Right lobe of liver (tissue), 4 donors: Measurements from ENCODE around the gene ABLIM2.

Experiments
- POLR2A ChIP-seq: fragments of 450-650 bp; IDR thresholded peaks from one replicate; pipeline ENCODE4 v1.6.1; 2017; ENCODE audit warnings: antibody characterized with exemption, mild to moderate bottlenecking
- TF ChIP-seq, protein P1 (sequence below), 4 donors: fragments of 200-600 bp in 3 of 4; fragments of 450-650 bp in 1 of 4; IDR thresholded peaks; one replicate each; pipeline versions ENCODE4 v1.5.1 to v1.8.0; 2016 to 2022; ENCODE audit warnings: antibody characterized with exemption in 4 of 4, mild to moderate bottlenecking in 2 of 4
- donor health status: DM: no; HTN: no; CAD: no.
- donor health status: DM: no; HTN: no; CAD: no.
- donor health status: DM: no; HTN: yes; CAD: no.

DNA sequence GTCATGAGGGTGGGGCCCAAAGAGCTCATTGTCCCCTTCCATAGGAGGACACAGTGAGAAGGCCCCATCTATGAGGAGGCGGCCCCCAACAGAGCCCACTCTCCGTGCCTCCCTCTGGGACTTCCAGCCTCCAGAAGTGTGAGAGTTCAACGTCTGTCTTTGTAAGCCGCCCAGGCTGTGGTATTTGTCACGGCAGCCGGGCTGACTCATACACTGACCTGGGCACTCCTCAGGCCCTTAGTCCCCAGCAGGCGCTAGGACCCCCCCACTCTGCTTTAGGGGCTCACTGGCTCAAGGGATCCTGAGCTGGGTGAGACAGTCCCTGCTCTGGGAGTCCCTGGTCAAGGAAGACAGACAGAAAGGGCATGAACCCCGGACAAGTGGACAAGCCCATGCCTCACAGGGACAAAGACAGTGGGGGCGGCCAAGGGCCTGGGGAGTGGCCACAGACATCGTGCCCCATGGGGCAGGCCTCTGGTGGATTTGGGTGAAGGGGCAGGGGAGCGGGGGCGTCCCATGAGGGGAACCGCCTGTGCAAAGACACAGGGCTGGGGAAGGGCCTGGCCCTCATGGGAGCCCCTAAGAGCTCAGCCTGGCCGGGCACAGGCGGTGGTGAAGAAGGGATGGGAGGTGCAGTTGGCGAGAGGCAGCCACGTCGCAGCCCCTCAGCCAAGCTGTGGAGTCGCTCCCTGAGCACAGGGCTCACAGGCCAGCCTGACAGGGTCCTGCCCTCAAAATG is 21.5 kb downstream of the ABLIM2 start:
- TF ChIP-seq POLR2A, result no peak
- TF ChIP-seq, protein P1, sequence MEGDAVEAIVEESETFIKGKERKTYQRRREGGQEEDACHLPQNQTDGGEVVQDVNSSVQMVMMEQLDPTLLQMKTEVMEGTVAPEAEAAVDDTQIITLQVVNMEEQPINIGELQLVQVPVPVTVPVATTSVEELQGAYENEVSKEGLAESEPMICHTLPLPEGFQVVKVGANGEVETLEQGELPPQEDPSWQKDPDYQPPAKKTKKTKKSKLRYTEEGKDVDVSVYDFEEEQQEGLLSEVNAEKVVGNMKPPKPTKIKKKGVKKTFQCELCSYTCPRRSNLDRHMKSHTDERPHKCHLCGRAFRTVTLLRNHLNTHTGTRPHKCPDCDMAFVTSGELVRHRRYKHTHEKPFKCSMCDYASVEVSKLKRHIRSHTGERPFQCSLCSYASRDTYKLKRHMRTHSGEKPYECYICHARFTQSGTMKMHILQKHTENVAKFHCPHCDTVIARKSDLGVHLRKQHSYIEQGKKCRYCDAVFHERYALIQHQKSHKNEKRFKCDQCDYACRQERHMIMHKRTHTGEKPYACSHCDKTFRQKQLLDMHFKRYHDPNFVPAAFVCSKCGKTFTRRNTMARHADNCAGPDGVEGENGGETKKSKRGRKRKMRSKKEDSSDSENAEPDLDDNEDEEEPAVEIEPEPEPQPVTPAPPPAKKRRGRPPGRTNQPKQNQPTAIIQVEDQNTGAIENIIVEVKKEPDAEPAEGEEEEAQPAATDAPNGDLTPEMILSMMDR (IDR thresholded peaks at IDR 0.05), result no peak
